RPMI8226 (cell line): ENCODE data around the gene EDA.

Experiments
- DNase-seq: peaks from one replicate; pipeline ENCODE4 v3.0.0-alpha.2; 2015

Gene EDA

DNA sequence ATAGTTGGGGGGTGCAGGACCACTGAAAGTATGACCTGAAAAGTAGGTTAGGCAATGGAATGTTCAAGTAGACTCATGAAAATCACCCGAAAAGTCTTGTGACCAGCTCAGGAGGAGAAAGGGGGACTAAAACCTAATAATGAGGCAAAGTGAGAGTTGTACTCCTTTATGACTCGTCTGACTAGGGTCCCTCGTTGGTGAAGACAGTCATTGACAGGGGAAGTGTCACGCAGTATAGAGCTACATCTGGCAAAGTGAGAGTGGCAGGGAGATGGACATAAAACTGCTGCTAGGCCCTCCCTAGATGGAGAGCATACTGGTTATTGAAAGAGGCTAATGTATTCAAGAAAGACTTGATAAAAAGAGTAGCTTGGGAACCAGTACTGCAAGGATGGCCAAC, 466.8 kb downstream of the EDA start:
- DNase-seq, result no peak

DNA sequence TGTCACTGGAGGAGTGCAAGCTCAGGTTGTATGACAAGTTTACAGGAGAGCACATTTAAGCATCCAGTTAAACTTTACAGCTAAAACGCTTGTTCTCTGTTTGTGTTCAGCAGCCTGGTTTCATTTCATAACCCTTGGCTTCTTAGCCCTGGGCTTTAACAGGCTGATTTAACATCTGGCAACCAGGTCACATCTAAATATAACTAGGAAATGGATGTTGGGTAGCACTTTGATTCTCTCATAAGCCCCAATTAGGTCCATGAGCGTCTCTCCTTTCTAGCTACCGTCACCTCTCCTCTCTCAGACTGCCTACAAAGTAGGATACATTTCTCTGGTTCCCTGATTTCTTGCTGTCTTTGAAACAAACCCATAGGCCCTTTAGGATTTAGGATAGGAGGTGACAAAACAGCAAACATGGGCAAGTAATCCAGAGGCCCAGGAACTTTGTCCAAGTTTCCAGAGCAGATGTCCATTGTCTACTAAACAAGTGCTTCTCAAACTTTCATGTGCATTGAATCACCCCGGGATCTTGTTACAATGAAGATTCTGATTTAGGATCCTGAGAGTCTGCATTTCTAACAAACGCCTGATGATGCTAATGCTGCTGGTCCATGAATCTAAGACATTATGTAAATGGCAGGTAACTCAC, 468.8 kb downstream of the EDA start:
- DNase-seq, result no peak

DNA sequence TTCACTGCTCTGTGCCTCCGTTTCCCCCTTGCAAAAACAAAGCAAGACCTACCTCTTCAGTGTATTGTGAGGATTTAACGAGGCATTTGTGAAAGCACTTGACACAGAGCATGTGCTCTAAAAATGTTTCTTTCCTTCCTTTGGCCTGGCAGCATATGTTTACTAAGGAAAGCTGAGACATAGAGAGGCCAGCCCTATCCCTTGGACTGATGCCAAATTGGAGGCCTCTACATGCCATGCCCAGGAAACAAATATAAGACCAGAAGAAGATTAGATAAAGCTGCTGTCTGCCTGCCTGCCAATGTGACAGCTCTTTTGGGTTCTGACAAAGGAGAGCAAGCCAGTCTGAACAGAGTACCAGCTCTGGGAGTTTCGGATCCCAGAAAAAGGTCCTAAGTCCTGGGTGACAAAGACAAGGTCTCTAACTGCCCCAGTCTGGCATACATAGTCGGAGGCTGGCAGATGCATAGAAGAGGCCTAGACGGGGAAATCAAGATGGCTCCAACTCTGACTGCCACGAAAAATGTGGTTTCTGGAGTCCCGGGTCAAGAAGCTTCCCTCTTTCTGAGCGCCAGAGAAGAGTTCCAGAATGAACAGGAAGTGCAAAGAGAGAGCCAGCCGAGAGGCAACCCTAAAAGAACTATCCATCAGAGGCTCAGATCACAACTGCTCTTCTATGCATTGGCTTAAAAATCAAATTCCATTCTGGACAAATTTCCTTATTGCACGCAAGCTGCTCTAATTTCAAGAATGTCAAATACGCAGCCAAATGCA, 472.1 kb downstream of the EDA start:
- no peak for DNase-seq

DNA sequence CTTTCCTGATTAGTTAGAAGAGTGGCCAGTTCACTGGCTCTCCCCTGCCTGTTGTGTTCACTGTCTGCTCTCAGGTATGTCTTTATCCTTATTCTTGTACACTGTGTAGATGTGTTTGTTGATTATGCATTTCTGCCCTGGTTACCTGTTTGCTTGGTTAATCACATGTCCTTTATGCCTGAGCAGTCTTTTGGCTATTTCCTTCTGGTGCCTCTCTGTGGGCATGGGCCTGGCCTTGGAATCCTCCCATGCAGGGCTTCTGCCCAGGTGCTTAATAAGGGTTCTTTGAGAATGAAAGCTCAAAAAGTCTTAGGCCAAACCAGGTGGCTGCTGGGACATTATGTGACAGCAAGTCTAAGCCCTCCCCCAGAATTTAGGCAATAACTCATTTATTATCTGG, 472.8 kb downstream of the EDA start:
- no peak for DNase-seq
